ENCODE measurements around the gene PTH2.
"Not testable (repeated sequence)": the region's sequence is repeated elsewhere in the genome, so short reads cannot be mapped to it uniquely, and the experiment has no call there.

The PTH2 gene

DNA sequence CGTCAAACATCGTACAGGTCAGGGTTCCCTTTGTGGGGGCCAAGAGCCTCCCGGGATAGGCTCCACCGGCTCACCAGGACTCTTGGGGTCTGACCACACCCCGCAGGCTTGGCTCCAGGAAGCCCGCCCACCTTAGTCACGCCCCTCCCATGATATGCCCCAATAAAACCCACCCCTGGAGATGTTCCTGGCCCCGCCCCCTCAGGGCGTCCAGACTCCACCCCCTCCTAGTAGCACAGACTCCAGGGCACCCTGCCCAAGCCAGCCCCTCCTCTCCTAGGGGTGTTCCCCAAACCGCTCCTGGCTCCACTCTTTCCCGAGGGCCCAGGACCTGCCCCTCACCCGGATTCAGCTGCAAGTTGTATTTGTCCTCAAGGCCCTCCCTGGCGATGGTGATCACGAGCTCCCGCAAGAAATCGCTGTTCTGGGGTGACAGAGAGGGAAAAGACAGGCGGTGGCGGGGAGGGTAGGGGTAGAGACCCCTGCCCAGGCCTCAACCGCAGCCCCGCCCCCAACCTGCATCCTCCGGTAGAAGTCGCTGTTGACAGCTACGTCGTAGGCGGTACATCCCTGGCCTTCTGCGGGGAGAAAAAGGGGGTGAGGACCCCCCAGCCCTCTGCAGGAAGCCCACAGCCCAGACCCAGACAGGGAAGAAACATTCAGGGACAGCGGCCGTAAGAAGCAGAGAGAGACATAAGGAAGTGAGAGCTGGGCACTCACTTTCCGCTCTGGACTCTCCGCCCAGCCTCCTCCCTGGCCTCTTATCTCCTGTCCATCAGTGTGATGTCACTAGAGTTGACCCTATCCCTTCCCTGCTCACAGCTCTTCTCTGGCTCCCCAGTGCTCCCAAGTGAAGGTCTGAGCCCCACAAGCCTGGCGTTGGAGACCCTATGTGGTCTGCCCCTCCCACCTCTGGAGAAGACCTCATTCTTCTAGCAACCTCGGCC is 24.5 kb upstream of the PTH2 start:
- DNase-seq (ENCODE audit: low read depth in 2 of 2): no peak

DNA sequence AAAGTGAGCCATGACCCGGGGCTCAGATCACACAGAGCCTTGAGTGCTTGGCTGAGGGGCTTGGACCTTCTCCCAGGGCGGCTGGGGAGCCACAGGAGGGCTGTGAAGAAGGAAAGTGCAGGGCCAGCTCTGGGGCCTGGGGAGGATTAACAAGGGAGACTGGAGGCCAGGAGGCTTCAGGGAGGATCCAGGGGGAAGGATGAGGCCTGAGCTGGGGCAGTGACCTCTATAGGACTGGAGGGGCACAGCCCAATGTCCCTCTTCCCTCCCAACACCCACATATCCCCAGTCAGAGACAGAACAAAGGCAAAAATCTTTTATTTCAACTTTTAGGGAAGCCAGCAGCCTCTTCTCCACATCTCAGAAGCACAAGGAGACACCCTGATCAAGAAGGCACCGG is 22.8 kb upstream of the PTH2 start:
- DNase-seq (ENCODE audit: low read depth in 2 of 2): no peak

GRCh38 chr19:49444100-49444700 is 21.0 kb upstream of the PTH2 start:
- DNase-seq (ENCODE audit: low read depth in 2 of 2): not testable (repeated sequence)

DNA sequence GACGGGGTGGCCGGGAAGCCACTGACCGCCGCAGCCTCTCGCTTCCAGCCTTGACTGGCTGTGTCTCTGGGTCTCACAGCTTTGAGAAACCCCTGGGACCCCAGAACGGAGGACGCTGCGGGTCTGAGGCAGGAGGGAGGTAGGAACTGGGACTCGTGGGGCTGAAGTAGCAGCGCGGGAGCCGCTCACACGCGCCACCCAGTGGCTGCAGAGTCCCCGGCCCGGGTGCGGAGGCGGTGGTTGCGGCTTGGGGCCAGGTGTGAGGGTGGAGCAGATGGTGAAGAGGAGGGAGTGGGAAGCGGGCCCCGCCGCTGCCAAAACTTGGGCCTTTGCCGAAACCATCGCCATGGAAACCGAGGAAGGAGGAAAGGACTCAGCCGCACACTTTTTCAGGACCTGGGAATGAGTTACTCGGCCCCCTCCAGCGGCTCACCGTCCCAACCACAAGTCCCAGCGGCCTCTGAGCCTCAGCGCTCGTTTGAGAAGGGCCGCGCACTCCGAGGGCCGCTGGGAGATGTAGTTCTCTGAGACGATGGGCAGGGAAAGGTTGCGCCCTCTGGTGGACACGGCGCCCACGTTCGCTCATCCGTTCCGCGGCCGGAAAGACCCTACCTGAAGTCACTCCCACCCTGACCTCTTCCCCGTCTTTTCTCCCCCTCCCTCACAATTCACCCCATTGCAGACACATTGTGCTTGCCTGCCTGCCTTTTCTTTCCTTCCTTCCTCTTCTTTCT is 20.3 kb upstream of the PTH2 start:
- peak; percentile 84 to 85 for DNase-seq (ENCODE audit: low read depth in 2 of 2)

DNA sequence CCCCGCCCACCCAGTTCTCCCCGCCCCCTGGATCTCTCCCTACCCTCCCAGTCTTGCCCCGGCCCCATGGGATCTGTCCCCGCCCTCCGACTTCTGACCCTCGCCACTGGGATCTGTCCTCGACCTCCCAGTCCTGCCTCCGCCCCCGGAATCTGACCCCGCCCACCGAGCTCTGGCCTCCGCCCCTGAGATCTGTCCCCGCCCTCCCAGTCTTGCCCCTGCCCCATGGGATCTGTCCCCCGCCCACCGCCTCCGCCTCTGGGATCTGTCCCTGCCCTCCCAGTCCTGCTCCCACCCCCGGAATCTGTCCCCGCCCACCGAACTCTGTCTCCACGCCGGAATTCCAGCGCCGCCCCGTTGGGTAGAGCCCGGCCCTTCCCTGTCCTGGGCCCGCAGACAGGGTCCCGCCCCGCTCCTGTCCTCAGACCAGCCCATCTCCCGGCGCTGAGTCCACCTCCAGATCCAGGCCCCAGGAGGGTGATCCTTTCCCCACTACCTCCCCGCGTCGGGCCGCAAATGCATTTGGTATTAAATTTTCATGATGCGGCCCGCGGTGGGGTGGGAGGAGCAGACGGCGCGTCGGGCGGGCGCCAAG is 19.6 kb upstream of the PTH2 start:
- DNase-seq (ENCODE audit: low read depth in 2 of 2): no peak

- no peak for DNase-seq (ENCODE audit: low read depth in 2 of 2)
Measured at GRCh38 chr19:49442354-49442753, 19.1 kb upstream of the PTH2 start.

DNA sequence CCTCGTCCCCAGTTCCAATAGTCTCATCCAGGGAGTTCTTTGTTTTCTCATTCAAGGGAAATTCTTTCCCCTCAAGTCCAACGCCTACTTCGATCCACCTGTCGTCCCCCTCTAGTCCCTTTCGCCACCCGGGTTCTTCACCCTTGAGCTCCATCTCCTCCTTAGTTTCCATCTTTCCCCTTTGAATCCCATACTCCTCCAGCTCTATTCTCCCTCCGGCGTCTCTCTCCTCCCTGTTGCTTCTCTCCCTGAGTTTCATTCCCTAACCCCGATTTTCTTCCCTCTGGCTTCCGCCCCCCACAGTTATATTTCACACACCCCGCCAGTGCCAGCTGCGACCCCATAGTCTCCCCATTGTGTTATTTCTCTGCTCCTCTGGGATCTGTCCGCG is 18.7 kb upstream of the PTH2 start:
- DNase-seq (ENCODE audit: low read depth in 2 of 2): no peak

DNA sequence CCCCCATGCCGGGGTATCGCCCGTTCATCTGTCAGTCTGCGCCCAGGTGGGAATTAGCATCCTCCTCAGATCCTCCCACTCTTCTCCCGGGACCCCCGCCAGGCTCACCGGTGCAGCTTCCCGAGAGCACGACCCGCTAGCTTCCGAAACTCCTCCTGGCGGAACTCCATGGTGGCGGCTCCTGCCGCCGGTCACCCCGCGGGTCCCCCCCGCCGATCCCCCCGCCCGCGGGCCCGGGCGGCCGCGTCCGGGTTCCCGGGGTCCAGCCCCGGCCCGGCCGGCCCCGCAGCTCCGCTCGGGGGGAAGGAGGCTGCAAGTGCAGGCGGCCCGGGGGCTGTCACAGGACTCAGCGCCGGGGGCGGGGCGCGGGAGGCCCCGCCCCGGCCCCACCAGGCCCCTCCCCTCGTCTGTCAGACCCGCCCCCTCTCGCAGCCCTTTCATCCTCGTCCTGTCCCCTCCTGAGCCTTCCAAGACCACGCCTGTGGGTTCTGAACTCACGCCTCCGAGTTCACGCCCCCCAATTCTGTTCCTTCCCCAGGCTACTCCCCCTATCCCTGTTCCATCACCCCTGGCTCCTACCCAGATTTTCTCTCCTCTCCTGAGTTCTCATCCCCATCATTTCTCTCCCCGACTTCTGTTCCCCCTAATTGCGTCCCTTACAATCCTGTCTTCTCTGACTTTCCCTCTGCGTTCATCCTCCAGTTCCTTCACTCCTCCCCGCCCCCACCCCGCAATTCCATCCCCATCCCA is 18.1 kb upstream of the PTH2 start, which contains the start of gene SLC17A7:
Gene SLC17A7 (minus strand): TSS at position 318 of the 750 bp plus-strand sequence. CDS start 148 bp downstream, at position 170.
- no peak for DNase-seq (ENCODE audit: low read depth in 2 of 2)

DNA sequence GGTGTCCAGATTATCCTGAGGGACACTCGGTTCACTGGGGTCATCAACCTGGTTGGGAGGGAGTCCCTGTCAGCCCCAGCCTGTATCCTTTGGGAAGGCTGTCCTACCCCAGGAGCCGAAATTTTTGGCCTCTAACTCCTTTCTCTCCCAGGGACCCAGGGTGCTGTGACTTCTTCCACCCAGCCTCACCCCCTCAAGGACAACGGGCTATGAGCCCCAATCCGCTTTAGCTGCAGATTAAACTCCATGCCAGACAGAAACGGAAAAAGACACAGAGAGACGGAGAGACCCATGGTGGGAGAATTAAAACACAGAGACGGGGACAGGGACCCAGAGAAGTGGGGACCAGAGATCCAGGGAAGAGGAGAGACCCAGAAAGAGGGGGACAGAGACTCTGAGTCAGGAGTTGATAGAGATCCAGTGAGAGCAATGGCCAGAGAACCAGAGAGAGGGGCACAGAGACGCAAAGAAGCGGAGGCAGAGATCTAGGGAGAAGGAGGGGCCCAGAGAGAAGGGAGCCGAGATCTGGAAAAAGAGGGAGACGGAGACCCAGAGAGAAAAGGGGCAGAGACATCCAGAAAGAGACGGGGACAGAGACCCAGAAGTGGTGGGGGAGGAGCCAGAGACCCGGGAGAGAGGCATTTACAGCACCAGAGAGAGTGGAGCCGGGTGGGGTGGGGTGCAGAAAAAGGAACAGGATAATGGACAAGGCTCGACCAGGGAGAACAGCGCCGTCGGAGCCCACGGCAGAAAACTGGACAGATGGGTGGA is 17.4 kb upstream of the PTH2 start:
- no peak for DNase-seq (ENCODE audit: low read depth in 2 of 2)

DNA sequence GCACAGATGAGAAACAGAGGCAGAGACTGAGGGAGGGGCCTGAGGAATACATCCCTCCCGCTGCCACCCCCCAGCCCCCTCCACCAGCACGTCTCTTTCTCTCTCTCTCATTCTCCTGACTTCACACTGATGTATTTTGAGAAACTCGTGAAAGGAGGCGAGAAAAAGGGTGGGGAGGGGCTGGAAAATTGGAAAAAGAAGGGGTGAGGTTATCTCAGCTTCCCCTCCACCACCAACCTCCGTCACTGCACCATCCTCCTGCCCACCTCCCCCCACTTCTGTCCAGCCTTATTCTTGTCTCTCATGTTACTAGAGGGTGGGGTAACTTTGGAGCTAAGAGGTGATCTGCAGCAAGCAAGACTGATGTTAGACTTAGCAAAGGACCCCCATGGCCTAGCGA is 16.6 kb upstream of the PTH2 start:
- no peak for DNase-seq (ENCODE audit: low read depth in 2 of 2)

DNA sequence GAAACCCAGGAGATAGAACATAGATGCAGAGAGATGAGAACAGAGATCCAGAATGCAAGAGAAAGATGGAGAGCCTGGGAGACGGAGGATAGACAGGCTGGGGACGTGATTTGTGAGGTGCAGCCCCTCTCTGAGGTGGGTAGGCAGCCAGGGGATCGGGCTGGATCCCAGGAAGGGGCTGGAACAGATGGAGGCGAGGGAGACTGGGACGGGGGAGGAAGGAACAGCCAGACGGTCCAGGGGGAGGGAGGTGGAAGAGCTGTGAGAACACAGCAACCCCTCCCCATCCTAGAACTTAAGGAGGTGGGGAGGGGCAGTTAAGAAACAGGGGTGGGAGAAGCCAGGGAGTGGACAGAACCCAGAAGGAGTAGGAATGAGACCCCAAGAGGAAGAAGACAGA is 15.0 kb upstream of the PTH2 start:
- no peak for DNase-seq (ENCODE audit: low read depth in 2 of 2)

GRCh38 chr19:49437231-49437630 is 14.0 kb upstream of the PTH2 start:
- no peak for DNase-seq (ENCODE audit: low read depth in 2 of 2)

DNA sequence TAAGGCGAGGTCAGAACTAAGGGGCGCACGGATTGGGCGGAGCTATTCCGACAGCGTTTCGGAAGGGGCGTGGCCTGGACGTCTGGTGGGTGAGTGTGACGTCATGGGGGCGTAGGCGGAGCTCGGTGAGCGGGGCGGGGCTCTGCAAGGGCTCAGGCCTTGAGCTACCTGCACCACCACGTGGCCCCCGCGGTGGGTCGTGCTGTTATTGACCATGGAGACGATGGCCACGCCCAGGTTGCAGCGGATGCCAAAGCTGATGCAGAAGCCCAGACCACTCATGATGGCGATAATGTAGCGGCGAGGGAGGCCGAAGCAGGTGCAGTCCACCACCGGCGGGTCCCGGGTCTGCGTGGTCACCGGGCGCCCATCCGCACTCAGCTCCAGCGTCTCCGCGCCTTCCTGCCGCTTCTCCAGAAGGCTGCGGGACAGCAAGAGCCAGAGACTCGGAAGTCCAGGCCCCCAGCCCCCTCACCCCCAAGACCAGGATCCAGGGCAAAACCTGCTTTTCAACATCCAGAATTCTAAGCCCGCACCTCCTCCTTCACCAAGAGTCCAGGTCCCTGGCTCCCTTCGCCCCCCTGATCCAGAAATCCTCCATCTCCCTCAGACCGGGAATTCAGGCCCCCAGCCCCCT is 13.3 kb upstream of the PTH2 start:
- no peak for DNase-seq (ENCODE audit: low read depth in 2 of 2)

DNA sequence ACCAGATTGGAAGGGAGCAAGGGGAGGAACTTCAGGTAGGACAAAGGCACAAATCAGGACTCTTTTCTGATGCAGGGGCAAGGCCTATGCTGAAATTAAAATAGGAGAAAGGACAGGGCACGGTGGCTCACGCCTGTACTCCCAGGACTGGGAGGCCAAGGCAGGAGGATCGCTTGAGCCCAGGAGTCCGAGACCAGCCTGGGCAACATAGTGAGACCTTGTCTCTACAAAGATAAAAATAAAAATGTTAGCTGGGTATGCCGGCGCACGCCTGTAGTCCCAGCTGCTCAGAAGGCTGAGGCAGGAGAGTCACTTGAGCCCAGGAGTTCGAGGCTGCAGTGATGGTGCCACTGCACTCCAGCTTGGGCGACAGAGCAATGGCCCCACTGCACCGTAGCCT is 12.4 kb upstream of the PTH2 start:
- no peak for DNase-seq (ENCODE audit: low read depth in 2 of 2)

- DNase-seq (ENCODE audit: low read depth in 2 of 2): no peak
Measured at GRCh38 chr19:49434907-49435583, 11.8 kb upstream of the PTH2 start.

GRCh38 chr19:49433240-49433901 is 10.1 kb upstream of the PTH2 start:
- DNase-seq (ENCODE audit: low read depth in 2 of 2): no peak

- no peak for DNase-seq (ENCODE audit: low read depth in 2 of 2)
Measured at GRCh38 chr19:49432141-49433073, 9.2 kb upstream of the PTH2 start.

GRCh38 chr19:49431330-49431749 is 8.1 kb upstream of the PTH2 start:
- DNase-seq (ENCODE audit: low read depth in 2 of 2): no peak
